GM18511 (cell line): ENCODE measurements around the gene FADS3.

ENCODE experiments used
- ATAC-seq: cut with Tn5 transposase; IDR thresholded peaks from one replicate; pipeline ENCODE4 v1.9.1; 2021; ENCODE audit warnings: mild to moderate bottlenecking, moderate library complexity; ENCODE audit not compliant: unreplicated experiment

FADS3 gene

GRCh38 chr11:61914471-61915171 is 23.3 kb upstream of the FADS3 start:
- ATAC-seq: no peak

- no peak for ATAC-seq
Observed at GRCh38 chr11:61913699-61914395, 22.5 kb upstream of the FADS3 start.

- ATAC-seq: no peak
Observed at GRCh38 chr11:61912991-61913698, 21.8 kb upstream of the FADS3 start.

- ATAC-seq: no peak
Observed at GRCh38 chr11:61912530-61912898, 21.2 kb upstream of the FADS3 start.

- ATAC-seq: no peak
Observed at GRCh38 chr11:61911701-61912529, 20.6 kb upstream of the FADS3 start.

- ATAC-seq: no peak
Observed at GRCh38 chr11:61911128-61911700, 19.9 kb upstream of the FADS3 start.

- no peak for ATAC-seq
Observed at GRCh38 chr11:61910187-61911127, 19.1 kb upstream of the FADS3 start.

GRCh38 chr11:61908730-61909316 is 17.5 kb upstream of the FADS3 start:
- ATAC-seq: no peak

GRCh38 chr11:61907871-61908729 is 16.8 kb upstream of the FADS3 start:
- ATAC-seq: no peak

- ATAC-seq: no peak
Observed at GRCh38 chr11:61907282-61907681, 15.9 kb upstream of the FADS3 start.

GRCh38 chr11:61906522-61906909 is 15.2 kb upstream of the FADS3 start:
- ATAC-seq: no peak

GRCh38 chr11:61905801-61906521 is 14.6 kb upstream of the FADS3 start:
- ATAC-seq: no peak

- ATAC-seq: no peak
Observed at GRCh38 chr11:61905067-61905696, 13.8 kb upstream of the FADS3 start.

GRCh38 chr11:61904539-61905048 is 13.2 kb upstream of the FADS3 start:
- ATAC-seq: no peak

- no peak for ATAC-seq
Observed at GRCh38 chr11:61903845-61904244, 12.5 kb upstream of the FADS3 start.

GRCh38 chr11:61902313-61902712 is 11.0 kb upstream of the FADS3 start:
- ATAC-seq: no peak

GRCh38 chr11:61901397-61901796 is 10.1 kb upstream of the FADS3 start:
- no peak for ATAC-seq
